T-helper 2 cell treated with Interferon-gamma antibody and Interleukin-4, amounts not matched to agents 5 μg/mL and 100 μg/mL, for 36 hours (primary cell): ENCODE results near the gene ZNF184.

Experiments used
- DNase-seq: peaks from one replicate; pipeline ENCODE4 v3.0.0; 2021; ENCODE audit warnings: low spot score
- H3K27ac Mint-ChIP-seq: one replicate; pipeline ENCODE4 v1.8.0; 2021; ENCODE audit warnings: mild to moderate bottlenecking, mixed read lengths
- H3K27me3 Mint-ChIP-seq: one replicate; pipeline ENCODE4 v1.8.0; 2021; ENCODE audit warnings: low read depth, mixed read lengths
- H3K36me3 Mint-ChIP-seq: one replicate; pipeline ENCODE4 v1.8.0; 2021; ENCODE audit warnings: low read depth, mixed read lengths
- H3K4me1 Mint-ChIP-seq: one replicate; pipeline ENCODE4 v1.8.0; 2021; ENCODE audit warnings: low read depth, mixed read lengths
- H3K4me3 Mint-ChIP-seq: one replicate; pipeline ENCODE4 v1.8.0; 2022; ENCODE audit warnings: mild to moderate bottlenecking, moderate library complexity, mixed read lengths
- H3K9me3 Mint-ChIP-seq: one replicate; pipeline ENCODE4 v1.8.0; 2021; ENCODE audit warnings: mixed read lengths

The ZNF184 gene

GRCh38 chr6:27422651-27423332, 50.1 kb downstream of the ZNF184 start:
- H3K4me3 Mint-ChIP-seq = no peak overlapping the region
- no peak overlapping the region for H3K27ac Mint-ChIP-seq
- no peaks in the 10 kb centered on the region for H3K36me3 Mint-ChIP-seq
- no peaks in the 10 kb centered on the region for H3K27me3 Mint-ChIP-seq
- DNase-seq = no peak
- H3K4me1 Mint-ChIP-seq = no peaks in the 10 kb centered on the region
- peaks cover 12% of the 10 kb centered on the region for H3K9me3 Mint-ChIP-seq

GRCh38 chr6:27419363-27419762, 53.5 kb downstream of the ZNF184 start:
- no peak overlapping the region for H3K27ac Mint-ChIP-seq
- H3K36me3 Mint-ChIP-seq = no peaks in the 10 kb centered on the region
- no peaks in the 10 kb centered on the region for H3K4me1 Mint-ChIP-seq
- DNase-seq = no peak
- no peak overlapping the region for H3K4me3 Mint-ChIP-seq
- no peaks in the 10 kb centered on the region for H3K27me3 Mint-ChIP-seq
- peaks cover 21% of the 10 kb centered on the region for H3K9me3 Mint-ChIP-seq

GRCh38 chr6:27415898-27416297, 57.0 kb downstream of the ZNF184 start:
- Mint-ChIP-seq H3K27me3 (no peaks in the 10 kb centered on the region), H3K9me3 (peaks cover 20% of the 10 kb centered on the region), H3K36me3 (no peaks in the 10 kb centered on the region), H3K27ac (no peak overlapping the region), H3K4me1 (no peaks in the 10 kb centered on the region), H3K4me3 (no peak overlapping the region)
- DNase-seq = no peak

GRCh38 chr6:27414996-27415395, 57.9 kb downstream of the ZNF184 start:
- Mint-ChIP-seq H3K4me3 (no peak overlapping the region), H3K27me3 (no peaks in the 10 kb centered on the region), H3K36me3 (peaks cover 1% of the 10 kb centered on the region), H3K9me3 (peaks cover 25% of the 10 kb centered on the region), H3K27ac (no peak overlapping the region), H3K4me1 (no peaks in the 10 kb centered on the region)
- no peak for DNase-seq

- no peak overlapping the region for H3K27ac Mint-ChIP-seq
- no peak overlapping the region for H3K4me3 Mint-ChIP-seq
- H3K9me3 Mint-ChIP-seq = peaks cover 22% of the 10 kb centered on the region
- H3K4me1 Mint-ChIP-seq = no peaks in the 10 kb centered on the region
- no peak for DNase-seq
- no peaks in the 10 kb centered on the region for H3K27me3 Mint-ChIP-seq
- peaks cover 1% of the 10 kb centered on the region for H3K36me3 Mint-ChIP-seq
Measured at GRCh38 chr6:27414300-27414699, 58.6 kb downstream of the ZNF184 start.

- Mint-ChIP-seq H3K4me1 (no peaks in the 10 kb centered on the region), H3K36me3 (peaks cover 1% of the 10 kb centered on the region), H3K27ac (no peak overlapping the region), H3K4me3 (no peak overlapping the region), H3K9me3 (peaks cover 51% of the 10 kb centered on the region), H3K27me3 (no peaks in the 10 kb centered on the region)
- no peak for DNase-seq
Measured at GRCh38 chr6:27407153-27407814, 65.6 kb downstream of the ZNF184 start.

- Mint-ChIP-seq H3K36me3 (peaks cover 1% of the 10 kb centered on the region), H3K27ac (no peak overlapping the region), H3K9me3 (peaks cover 60% of the 10 kb centered on the region), H3K27me3 (no peaks in the 10 kb centered on the region), H3K4me1 (no peaks in the 10 kb centered on the region), H3K4me3 (no peak overlapping the region)
- no peak for DNase-seq
Measured at GRCh38 chr6:27406085-27406484, 66.8 kb downstream of the ZNF184 start.

- no peak for DNase-seq
- Mint-ChIP-seq H3K4me1 (no peaks in the 10 kb centered on the region), H3K27ac (no peak overlapping the region), H3K4me3 (no peak overlapping the region), H3K36me3 (peaks cover 1% of the 10 kb centered on the region), H3K9me3 (peaks cover 70% of the 10 kb centered on the region), H3K27me3 (no peaks in the 10 kb centered on the region)
Measured at GRCh38 chr6:27400877-27401642, 71.8 kb downstream of the ZNF184 start.
